Spleen (tissue), 11 donors: ENCODE measurements around the gene BUD31. TPM values are rescaled to one million over a fixed set of nuclear protein-coding genes. Genes with fewer than 3 reads are reported as not detected.

Experiments
- DNase-seq: peaks from one replicate; pipeline ENCODE4 v3.0.0-alpha.2; 2020
- H3K27ac ChIP-seq, 8 donors: fragments of 200-600 bp; sonication (generic) in 7 of 8; 1 replicate in 4 of 8; 2 replicates in 4 of 8; pipeline versions ENCODE4 v1.5.0 to v1.8.0; 2016 to 2021; ENCODE audit warnings: inconsistent platforms in 4 of 8, mild to moderate bottlenecking in 4 of 8, moderate library complexity in 1 of 8
- H3K27me3 ChIP-seq, 7 donors: fragments of 200-600 bp; sonication (generic) in 6 of 7; replicated peaks in 1 of 7; 1 replicate in 4 of 7; 2 replicates in 3 of 7; pipeline versions ENCODE4 v1.5.0 to v1.8.0; 2016 to 2021; ENCODE audit warnings: inconsistent platforms in 3 of 7, mild to moderate bottlenecking in 1 of 7
- H3K36me3 ChIP-seq, 6 donors: fragments of 200-600 bp; sonication (generic) in 5 of 6; 1 replicate in 4 of 6; 2 replicates in 2 of 6; pipeline versions ENCODE4 v1.5.0 to v1.8.0; 2016 to 2021; ENCODE audit warnings: inconsistent platforms in 2 of 6
- H3K4me1 ChIP-seq, 6 donors: fragments of 200-600 bp; sonication (generic) in 5 of 6; 1 replicate in 3 of 6; 2 replicates in 3 of 6; pipeline versions ENCODE4 v1.5.0 to v1.8.0; 2016 to 2021; ENCODE audit warnings: inconsistent platforms in 3 of 6
- H3K4me3 ChIP-seq, 8 donors: fragments of 200-600 bp; sonication (generic) in 7 of 8; 1 replicate in 4 of 8; 2 replicates in 4 of 8; pipeline versions ENCODE4 v1.5.0 to v1.8.0; 2016 to 2021; ENCODE audit warnings: inconsistent platforms in 4 of 8, mild to moderate bottlenecking in 4 of 8, moderate library complexity in 2 of 8
- H3K9me3 ChIP-seq, 8 donors: fragments of 200-600 bp; sonication (generic) in 7 of 8; 1 replicate in 4 of 8; 2 replicates in 4 of 8; pipeline versions ENCODE4 v1.5.0 to v1.8.0; 2016 to 2021; ENCODE audit warnings: inconsistent platforms in 4 of 8
- POLR2A ChIP-seq, 3 donors: fragments of 450-650 bp; IDR thresholded peaks; one replicate each; pipeline ENCODE4 v1.5.1; 2017; ENCODE audit warnings: antibody characterized with exemption in 3 of 3, mild to moderate bottlenecking in 1 of 3
- POLR2AphosphoS5 ChIP-seq, 3 donors: sonication (generic); formaldehyde crosslinking; IDR thresholded peaks; one replicate each; pipeline ENCODE4 v1.5.1; 2017; ENCODE audit warnings: antibody characterized with exemption in 3 of 3
- WGBS, 5 donors: extraction: QIAGEN DNeasy Blood & Tissue Kit in 3 of 5; methylation state at CpG; one replicate each; pipeline versions ENCODE4 v1.1.5 to v1.1.7; 2013 to 2018; 5-methylcytosine and 5-hydroxymethylcytosine counted together
- intact Hi-C: fragments of 100-400 bp; cut with DNase I; formaldehyde crosslinking; loops from one replicate; pipeline ENCODE4 v1.15.0; 2023; ENCODE audit warnings: low total_unique reads
- polyA plus RNA-seq, 3 donors: library from polyadenylated mRNA; stranded (reverse); fragments of 200-250 nt; gene quantifications; one replicate each; pipeline ENCODE4 v1.2.1, GENCODE V29; 2013
- total RNA-seq, 7 donors: library from RNA; depleted of rRNA in 3 of 7; stranded (reverse); fragments of >200 nt in 3 of 7; fragmentation: NEBNext Ultra II Directional in 4 of 7; extraction: Animal tissue kit (Norgen Biotek cat#: 25700) in 4 of 7; gene quantifications; one replicate each; pipeline versions ENCODE4 v1.1.0 to v1.2.1, GENCODE V29; 2016 to 2021
- TF ChIP-seq, protein P1 (sequence below), 11 experiments: fragments of 200-600 bp in 7 of 11; fragments of 450-650 bp in 4 of 11; sonication (generic) in 4 of 11; IDR thresholded peaks in 8 of 11; conservative IDR thresholded peaks in 3 of 11; 1 replicate in 7 of 11; 2 replicates in 4 of 11; pipeline versions ENCODE4 v1.4.0 to v1.8.0; 2016 to 2021; ENCODE audit warnings: antibody characterized with exemption in 11 of 11, inconsistent platforms in 4 of 11, mild to moderate bottlenecking in 1 of 11
- donor health status: healthy with polysubstance abuse.
- donor health status: DM: no; HTN: no; CAD: no; lungs with moderate emphysema.
- donor health status: DM: no; HTN: no; CAD: no.
- donor health status: Bipolar disorder and iron deficiency.
- donor health status: healthy.
- donor health status: DM: no; HTN: no; CAD: no.
- donor health status: DM: yes; HTN: yes; CAD: no.

The BUD31 gene
- total and polyA plus RNA-seq, 10 donors, result 48.4 to 124 (median 71.0) TPM

DNA sequence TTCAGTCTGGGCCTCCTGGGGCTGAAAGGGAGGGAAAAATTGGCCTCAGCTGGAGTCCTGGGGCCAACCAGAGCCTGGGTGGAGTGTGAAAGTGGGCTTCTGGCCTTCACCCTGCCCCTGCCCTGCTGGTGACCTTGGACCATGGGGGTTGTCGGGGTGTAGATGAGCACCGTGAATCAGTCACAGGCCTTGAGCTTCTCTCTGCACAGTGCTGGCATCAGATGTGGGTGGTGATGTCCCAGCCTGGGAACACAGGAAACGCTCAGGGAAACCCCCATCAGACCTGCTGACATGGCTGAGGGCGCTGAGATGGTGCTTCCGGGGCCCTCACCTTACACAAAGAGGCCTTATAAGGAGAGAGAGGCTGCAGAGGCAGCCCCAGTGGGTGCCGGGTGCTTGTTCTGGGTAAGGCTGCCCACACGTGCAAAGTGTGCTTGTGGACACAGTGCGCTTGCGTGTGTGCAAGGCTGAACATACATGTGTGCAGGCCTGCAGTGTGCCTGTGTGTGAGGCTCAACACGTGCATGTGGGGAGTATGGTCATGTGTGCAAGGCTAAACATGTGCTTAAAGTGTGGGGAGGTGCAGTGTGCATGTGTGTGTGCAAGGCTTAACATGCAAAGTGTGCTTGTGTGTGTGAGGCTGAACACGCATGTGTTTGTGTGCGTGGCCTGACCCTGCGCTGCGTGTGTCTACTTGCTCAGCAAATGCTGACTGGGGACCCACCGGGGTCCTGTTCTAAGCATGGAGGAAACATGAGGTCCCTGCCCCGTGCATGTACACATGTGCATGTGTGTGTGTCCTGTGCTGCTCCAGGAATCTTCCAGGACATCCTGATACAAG lies 27.7 kb upstream of the BUD31 start:
- peak; percentile 80 to 86 (median 81) for TF ChIP-seq POLR2AphosphoS5 (IDR thresholded peaks at IDR 0.05)
- TF ChIP-seq, protein P1, sequence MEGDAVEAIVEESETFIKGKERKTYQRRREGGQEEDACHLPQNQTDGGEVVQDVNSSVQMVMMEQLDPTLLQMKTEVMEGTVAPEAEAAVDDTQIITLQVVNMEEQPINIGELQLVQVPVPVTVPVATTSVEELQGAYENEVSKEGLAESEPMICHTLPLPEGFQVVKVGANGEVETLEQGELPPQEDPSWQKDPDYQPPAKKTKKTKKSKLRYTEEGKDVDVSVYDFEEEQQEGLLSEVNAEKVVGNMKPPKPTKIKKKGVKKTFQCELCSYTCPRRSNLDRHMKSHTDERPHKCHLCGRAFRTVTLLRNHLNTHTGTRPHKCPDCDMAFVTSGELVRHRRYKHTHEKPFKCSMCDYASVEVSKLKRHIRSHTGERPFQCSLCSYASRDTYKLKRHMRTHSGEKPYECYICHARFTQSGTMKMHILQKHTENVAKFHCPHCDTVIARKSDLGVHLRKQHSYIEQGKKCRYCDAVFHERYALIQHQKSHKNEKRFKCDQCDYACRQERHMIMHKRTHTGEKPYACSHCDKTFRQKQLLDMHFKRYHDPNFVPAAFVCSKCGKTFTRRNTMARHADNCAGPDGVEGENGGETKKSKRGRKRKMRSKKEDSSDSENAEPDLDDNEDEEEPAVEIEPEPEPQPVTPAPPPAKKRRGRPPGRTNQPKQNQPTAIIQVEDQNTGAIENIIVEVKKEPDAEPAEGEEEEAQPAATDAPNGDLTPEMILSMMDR (IDR thresholded peaks at IDR 0.05 in 8 of 11, conservative IDR thresholded peaks at IDR 0.05 in 3 of 11), result peak in 1 of 11 experiments; percentile 14
- no peak for TF ChIP-seq POLR2A (IDR thresholded peaks at IDR 0.05)
- Histone ChIP-seq H3K9me3 (no peaks in the 10 kb centered on the region), H3K36me3 (peaks cover 0 to 82% (median 26%) of the 10 kb centered on the region in 6 donors), H3K4me1 (peaks cover 52 to 100% (median 97%) of the 10 kb centered on the region in 6 donors), H3K4me3 (peak overlapping the region in 7 of 8 donors; percentile 26 to 59 (median 35)), H3K27me3 (no peaks in the 10 kb centered on the region), H3K27ac (peak overlapping the region; percentile 88 to 99 (median 94))
- WGBS, 5 donors, result 32 to 49% (median 41%) methylated on average over 13 to 16 of the region's 16 CpGs
- intact Hi-C loops, result no loop called here
- DNase-seq, result peak; percentile 94

DNA sequence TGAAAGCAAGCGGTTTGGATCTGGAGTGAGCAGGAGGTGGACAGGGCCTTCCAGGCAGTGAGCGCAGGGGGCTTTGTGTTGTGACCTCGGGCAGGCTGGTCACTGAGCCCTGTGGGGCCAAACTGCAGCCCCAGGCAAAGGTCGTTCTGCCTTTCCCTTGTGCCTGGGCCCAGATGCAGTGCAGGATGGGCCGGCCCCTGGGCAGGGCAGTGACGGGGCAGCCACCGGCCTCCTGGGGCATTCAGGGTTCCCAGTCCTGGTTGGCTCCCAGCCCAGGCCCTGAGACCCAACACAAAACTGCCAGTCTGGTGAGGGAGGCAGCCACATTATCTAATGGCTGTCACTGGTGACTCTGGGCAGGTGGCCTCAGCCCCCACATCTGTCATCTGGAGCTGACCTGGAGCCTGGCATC lies 27.1 kb upstream of the BUD31 start:
- WGBS, 5 donors, result 59 to 92% (median 70%) methylated on average over 4 to 7 of the region's 7 CpGs
- H3K27me3 ChIP-seq, result no peaks in the 10 kb centered on the region
- H3K27ac ChIP-seq, result peak overlapping the region in 7 of 8 donors; percentile 0 to 99 (median 96)
- no peaks in the 10 kb centered on the region for H3K9me3 ChIP-seq
- peaks cover 0 to 82% (median 32%) of the 10 kb centered on the region in 6 donors for H3K36me3 ChIP-seq
- peak; percentile 84 for DNase-seq
- intact Hi-C loops, result no loop called here
- peak in 2 of 3 donors; percentile 4 to 59 for TF ChIP-seq POLR2AphosphoS5 (IDR thresholded peaks at IDR 0.05)
- TF ChIP-seq, protein P1 (IDR thresholded peaks at IDR 0.05 in 8 of 11, conservative IDR thresholded peaks at IDR 0.05 in 3 of 11), result no peak
- peaks cover 46 to 100% (median 91%) of the 10 kb centered on the region in 6 donors for H3K4me1 ChIP-seq
- peak overlapping the region in 2 of 8 donors; percentile 38 to 59 for H3K4me3 ChIP-seq

DNA sequence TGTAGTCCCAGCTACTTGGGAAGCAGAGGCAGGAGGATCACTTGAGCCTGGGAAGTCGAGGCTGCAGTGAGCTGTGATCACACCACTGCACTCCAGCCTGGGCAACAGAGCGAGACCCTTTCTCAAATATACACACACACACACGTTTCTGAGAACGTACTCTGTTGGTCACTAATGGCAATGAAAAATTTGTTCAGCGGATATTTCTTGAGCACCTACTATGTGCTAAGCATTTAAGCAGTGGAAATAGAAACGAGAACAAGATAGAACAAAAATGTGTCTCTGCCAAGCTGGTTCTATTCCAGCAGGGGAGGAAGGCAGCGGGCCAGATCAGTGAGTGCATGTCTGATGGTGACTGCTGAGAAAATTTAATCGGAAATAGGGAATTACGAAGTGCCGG lies 25.6 kb upstream of the BUD31 start:
- H3K9me3 ChIP-seq, result no peaks in the 10 kb centered on the region
- intact Hi-C loops, result no loop called here
- peaks cover 0 to 82% (median 34%) of the 10 kb centered on the region in 6 donors for H3K36me3 ChIP-seq
- WGBS, 5 donors, result 91 to 94% (median 93%) methylated on average over 10 of the region's 10 CpGs
- peak overlapping the region in 3 of 8 donors; percentile 63 to 99 (median 98) for H3K27ac ChIP-seq
- H3K27me3 ChIP-seq, result no peaks in the 10 kb centered on the region
- no peak for TF ChIP-seq POLR2AphosphoS5 (IDR thresholded peaks at IDR 0.05)
- no peak for TF ChIP-seq POLR2A (IDR thresholded peaks at IDR 0.05)
- TF ChIP-seq, protein P1 (IDR thresholded peaks at IDR 0.05 in 8 of 11, conservative IDR thresholded peaks at IDR 0.05 in 3 of 11), result no peak
- no peak overlapping the region for H3K4me3 ChIP-seq
- peaks cover 35 to 95% (median 77%) of the 10 kb centered on the region in 6 donors for H3K4me1 ChIP-seq
- no peak for DNase-seq

DNA sequence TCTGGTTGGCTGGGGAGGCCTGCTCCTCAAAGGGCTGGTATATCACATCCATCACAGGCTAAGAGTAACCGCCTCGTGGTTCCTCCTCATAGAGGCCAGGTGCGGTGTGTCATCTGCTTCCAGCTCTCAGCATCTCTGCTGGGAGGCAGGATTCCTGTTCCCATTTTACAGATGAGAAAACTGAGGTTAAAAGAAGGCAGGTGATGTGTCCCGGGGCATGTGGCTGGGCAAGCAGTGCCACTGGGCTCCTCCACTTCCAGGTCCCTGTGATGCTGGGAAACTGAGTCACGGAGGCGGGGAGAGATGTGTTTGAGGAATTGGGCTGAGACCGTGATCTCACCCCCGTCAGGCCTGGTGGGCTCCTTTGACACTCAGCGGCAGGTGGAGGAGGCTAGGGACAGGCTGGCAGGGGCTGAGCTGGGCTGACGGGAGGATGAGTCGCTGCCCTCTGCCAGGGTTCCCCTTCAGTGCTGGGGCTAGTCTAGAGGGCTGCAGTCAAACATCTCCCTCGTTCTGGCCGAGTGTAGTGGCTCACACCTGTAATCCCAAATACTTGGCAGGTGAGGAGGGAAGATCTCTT lies 24.9 kb upstream of the BUD31 start:
- Histone ChIP-seq H3K4me3 (no peak overlapping the region), H3K4me1 (peaks cover 30 to 89% (median 70%) of the 10 kb centered on the region in 6 donors), H3K9me3 (no peaks in the 10 kb centered on the region), H3K36me3 (peaks cover 0 to 82% (median 38%) of the 10 kb centered on the region in 6 donors), H3K27ac (peak overlapping the region in 4 of 8 donors; percentile 20 to 99 (median 80)), H3K27me3 (no peaks in the 10 kb centered on the region)
- WGBS, 5 donors, result 88 to 97% (median 90%) methylated on average over 9 to 13 of the region's 13 CpGs
- no peak for DNase-seq
- intact Hi-C loops, result no loop called here
- TF ChIP-seq POLR2AphosphoS5 (IDR thresholded peaks at IDR 0.05), result peak in 2 of 3 donors; percentile 27 to 68
- TF ChIP-seq, protein P1 (IDR thresholded peaks at IDR 0.05 in 8 of 11, conservative IDR thresholded peaks at IDR 0.05 in 3 of 11), result no peak
